ENCODE results near the gene LEP. TPM values are rescaled to one million over a fixed set of nuclear protein-coding genes. Genes with fewer than 3 reads are reported as not detected.

Gene LEP
- total RNA-seq, 2 experiments from 2014 or later, result not detected

GRCh38 chr7:128203710-128204214, 37.3 kb upstream of the LEP start:
- no peak overlapping the region for H3K27ac Mint-ChIP-seq
- H3K4me3 Mint-ChIP-seq, result no peak overlapping the region
- ChIA-PET CTCF (interaction anchor here (0.7 kb wide), 1 partner anchor 78 kb away, joined by 4 read pairs; no protein-coding TSS in a partner anchor), POLR2A (interaction anchor here (1.3 kb wide), 1 partner anchor 618 kb away, joined by 5 read pairs; the partner anchor contains the start of gene GCC1)
- H3K36me3 Mint-ChIP-seq (ENCODE audit: low read depth), result no peaks in the 10 kb centered on the region
- H3K27me3 Mint-ChIP-seq (ENCODE audit: low read depth), result peaks cover 51% of the 10 kb centered on the region
- DNase-seq (no peak), ATAC-seq (no peak)
- H3K4me1 Mint-ChIP-seq (ENCODE audit: low read depth), result peaks cover 8% of the 10 kb centered on the region
- H3K9me3 Mint-ChIP-seq (ENCODE audit: insufficient read depth), result no peaks in the 10 kb centered on the region

DNA sequence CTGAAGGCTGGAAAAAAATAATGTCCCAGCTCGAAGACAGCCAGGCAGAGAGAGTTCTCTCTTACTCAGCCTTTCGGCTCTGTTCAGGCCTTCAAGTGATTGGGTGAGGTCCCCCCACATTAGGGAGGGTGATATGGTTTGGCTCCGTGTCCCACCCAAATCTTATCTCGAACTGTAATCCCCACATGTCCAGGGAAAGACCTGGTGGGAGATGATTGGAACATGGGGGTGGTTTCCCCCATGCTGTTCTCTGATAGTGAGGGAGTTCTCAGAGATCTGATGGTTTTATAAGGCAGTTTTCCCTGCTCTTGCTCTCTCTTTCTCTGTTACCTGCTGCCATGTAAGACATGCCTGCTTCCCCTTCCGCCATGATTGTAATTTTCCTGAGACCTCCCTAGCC, 36.6 kb upstream of the LEP start:
- Mint-ChIP-seq H3K9me3 (ENCODE audit: insufficient read depth) (no peaks in the 10 kb centered on the region), H3K4me3 (no peak overlapping the region), H3K27me3 (ENCODE audit: low read depth) (peaks cover 47% of the 10 kb centered on the region), H3K4me1 (ENCODE audit: low read depth) (peaks cover 8% of the 10 kb centered on the region), H3K27ac (no peak overlapping the region), H3K36me3 (ENCODE audit: low read depth) (no peaks in the 10 kb centered on the region)
- no peak for ATAC-seq
- DNase-seq, result no peak
- ChIA-PET CTCF (no interaction called here), POLR2A (no interaction called here)

DNA sequence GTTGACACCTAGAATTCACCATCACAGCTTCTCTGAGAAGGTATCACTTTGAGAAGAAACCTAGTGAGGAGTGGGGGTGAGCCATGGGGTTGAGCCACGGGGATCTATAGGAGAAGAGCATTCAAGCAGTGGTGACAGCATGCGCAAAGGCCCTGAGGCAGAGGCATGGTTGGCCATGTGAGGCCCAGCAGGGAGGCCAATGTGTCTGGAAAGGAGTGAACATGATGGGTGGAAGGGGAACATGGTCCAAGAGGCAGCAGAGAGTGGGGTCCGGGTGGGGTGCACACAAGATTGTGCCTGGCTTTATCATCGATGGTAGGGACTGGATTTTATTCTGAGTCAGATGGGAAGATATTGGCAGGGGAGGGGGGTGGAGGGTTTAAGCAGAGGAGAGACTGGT, 36.0 kb upstream of the LEP start:
- Mint-ChIP-seq H3K36me3 (ENCODE audit: low read depth) (no peaks in the 10 kb centered on the region), H3K4me3 (no peak overlapping the region), H3K27me3 (ENCODE audit: low read depth) (peaks cover 44% of the 10 kb centered on the region), H3K27ac (no peak overlapping the region), H3K9me3 (ENCODE audit: insufficient read depth) (no peaks in the 10 kb centered on the region), H3K4me1 (ENCODE audit: low read depth) (peaks cover 8% of the 10 kb centered on the region)
- ATAC-seq (no peak), DNase-seq (no peak)
- ChIA-PET POLR2A (no interaction called here), CTCF (interaction anchor here (6.4 kb wide), 1 partner anchor 69 kb away, joined by 80 read pairs; no protein-coding TSS in a partner anchor)

DNA sequence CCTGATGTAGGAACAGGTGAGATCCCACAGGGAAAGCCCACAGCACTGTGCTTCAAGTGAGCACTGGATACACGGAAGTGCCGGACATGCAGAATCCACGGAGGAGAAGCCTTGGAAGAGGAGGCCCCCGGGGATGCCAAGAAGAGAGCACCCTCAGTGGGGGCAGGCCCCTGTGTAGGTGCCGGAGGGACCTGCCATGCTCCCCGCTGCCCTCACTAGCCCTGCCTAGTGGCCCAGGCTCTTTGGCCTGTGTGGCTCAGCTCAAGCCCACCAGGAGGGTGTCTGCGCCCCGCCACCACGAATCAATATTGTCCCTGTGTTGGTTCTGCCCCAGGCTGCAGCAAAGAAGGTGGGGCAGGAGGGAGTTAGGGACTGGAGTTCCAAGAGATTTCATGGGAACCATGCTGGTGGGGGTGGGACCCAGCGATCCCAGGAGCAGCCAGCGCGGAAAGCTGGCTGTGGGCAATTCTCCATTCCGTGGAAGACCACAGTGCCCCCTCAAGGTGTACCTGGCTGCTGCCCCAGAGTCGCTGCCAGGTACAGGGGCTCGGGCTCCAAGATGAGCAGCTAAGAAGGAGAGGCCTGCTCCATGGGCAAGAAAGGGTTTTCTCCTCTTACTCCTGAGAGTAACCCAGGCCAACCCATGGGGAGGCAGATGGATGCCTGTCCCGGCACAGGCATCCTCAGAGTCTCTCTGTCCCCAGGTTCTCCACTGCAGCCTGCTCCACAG, 34.9 kb upstream of the LEP start:
- ChIA-PET CTCF (interaction anchor here (6.2 to 6.9 kb wide), 3 partner anchors 70 to 497 kb away, joined by 56 to 166 read pairs (median 80); no protein-coding TSS in a partner anchor), POLR2A (no interaction called here)
- Mint-ChIP-seq H3K4me3 (no peak overlapping the region), H3K27ac (no peak overlapping the region), H3K36me3 (ENCODE audit: low read depth) (no peaks in the 10 kb centered on the region), H3K4me1 (ENCODE audit: low read depth) (peaks cover 6% of the 10 kb centered on the region), H3K9me3 (ENCODE audit: insufficient read depth) (no peaks in the 10 kb centered on the region), H3K27me3 (ENCODE audit: low read depth) (peaks cover 34% of the 10 kb centered on the region)
- no peak for ATAC-seq
- no peak for DNase-seq

- Mint-ChIP-seq H3K4me3 (no peak overlapping the region), H3K27me3 (ENCODE audit: low read depth) (peaks cover 28% of the 10 kb centered on the region), H3K4me1 (ENCODE audit: low read depth) (peaks cover 1% of the 10 kb centered on the region), H3K36me3 (ENCODE audit: low read depth) (no peaks in the 10 kb centered on the region), H3K9me3 (ENCODE audit: insufficient read depth) (no peaks in the 10 kb centered on the region), H3K27ac (no peak overlapping the region)
- no peak for DNase-seq
- ChIA-PET POLR2A (interaction anchor here (1.0 kb wide), 1 partner anchor 71 kb away, joined by 4 read pairs; no protein-coding TSS in a partner anchor), CTCF (interaction anchor here (0.9 to 6.9 kb wide), 4 partner anchors 29 to 497 kb away, joined by 3 to 166 read pairs (median 68); no protein-coding TSS in a partner anchor)
- no peak for ATAC-seq
Measured at GRCh38 chr7:128206747-128207500, 34.2 kb upstream of the LEP start.

- no peaks in the 10 kb centered on the region for H3K9me3 Mint-ChIP-seq (ENCODE audit: insufficient read depth)
- H3K27ac Mint-ChIP-seq, result no peak overlapping the region
- CTCF ChIA-PET, result interaction anchor here (0.6 to 6.9 kb wide), 8 partner anchors 13 to 503 kb away, joined by 3 to 166 read pairs (median 9); no protein-coding TSS in a partner anchor
- ATAC-seq (no peak), DNase-seq (no peak)
- H3K4me3 Mint-ChIP-seq, result no peak overlapping the region
- no peaks in the 10 kb centered on the region for H3K36me3 Mint-ChIP-seq (ENCODE audit: low read depth)
- POLR2A ChIA-PET, result interaction anchor here (1.0 kb wide), 1 partner anchor 72 kb away, joined by 4 read pairs; no protein-coding TSS in a partner anchor
- peaks cover 21% of the 10 kb centered on the region for H3K27me3 Mint-ChIP-seq (ENCODE audit: low read depth)
- no peaks in the 10 kb centered on the region for H3K4me1 Mint-ChIP-seq (ENCODE audit: low read depth)
Measured at GRCh38 chr7:128207609-128208008, 33.5 kb upstream of the LEP start.

DNA sequence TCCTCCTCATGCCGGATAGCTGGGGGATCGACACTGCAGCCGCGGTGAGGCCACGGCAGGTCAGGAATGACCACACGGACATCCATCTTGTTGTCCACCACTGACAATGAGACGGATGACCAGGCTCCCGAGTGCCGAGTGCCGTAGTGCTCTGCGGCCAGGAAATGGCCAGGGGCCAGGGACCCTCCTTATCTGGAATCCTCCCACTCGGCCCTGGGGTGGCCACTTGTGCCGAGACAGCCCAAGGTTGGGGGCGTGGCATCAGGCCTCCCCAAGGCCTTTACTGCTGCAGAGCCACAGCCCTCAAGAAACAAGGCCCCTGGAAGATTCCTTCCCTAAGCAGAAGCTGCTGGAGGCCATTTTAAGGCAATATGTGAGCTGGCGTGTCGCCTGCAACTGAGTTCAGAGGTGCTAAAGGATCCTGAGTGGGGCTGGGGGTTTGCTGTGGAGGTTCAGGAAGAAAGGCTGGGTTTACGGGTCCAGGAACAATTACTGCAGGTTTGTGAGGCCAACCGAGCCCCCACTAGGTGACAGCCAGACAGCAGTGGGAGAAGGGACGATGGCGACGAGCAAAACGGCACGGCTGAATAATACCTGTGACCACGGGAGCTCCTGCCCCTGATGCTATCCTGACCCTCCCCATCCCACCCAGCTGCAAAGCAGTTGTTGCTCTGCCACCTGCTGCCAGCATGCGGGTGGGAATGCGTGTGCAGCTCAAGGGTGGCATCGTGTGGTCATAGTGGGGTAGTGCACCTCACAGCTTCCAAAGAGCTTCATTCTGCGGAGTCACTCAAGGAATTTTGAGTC, 31.6 kb upstream of the LEP start:
- peak; percentile 74 for DNase-seq
- ATAC-seq, result peak; percentile 84
- no peak overlapping the region for H3K27ac Mint-ChIP-seq
- no peaks in the 10 kb centered on the region for H3K36me3 Mint-ChIP-seq (ENCODE audit: low read depth)
- CTCF ChIA-PET, result interaction anchor here (0.6 to 6.9 kb wide), 63 partner anchors 9 to 705 kb away, joined by 3 to 166 read pairs (median 4); partner anchors contain the start of gene GCC1
- no peaks in the 10 kb centered on the region for H3K9me3 Mint-ChIP-seq (ENCODE audit: insufficient read depth)
- POLR2A ChIA-PET, result interaction anchor here (1.0 kb wide), 2 partner anchors 499 to 625 kb away, joined by 3 to 5 read pairs; no protein-coding TSS in a partner anchor
- peaks cover 14% of the 10 kb centered on the region for H3K27me3 Mint-ChIP-seq (ENCODE audit: low read depth)
- no peaks in the 10 kb centered on the region for H3K4me1 Mint-ChIP-seq (ENCODE audit: low read depth)
- H3K4me3 Mint-ChIP-seq, result no peak overlapping the region

DNA sequence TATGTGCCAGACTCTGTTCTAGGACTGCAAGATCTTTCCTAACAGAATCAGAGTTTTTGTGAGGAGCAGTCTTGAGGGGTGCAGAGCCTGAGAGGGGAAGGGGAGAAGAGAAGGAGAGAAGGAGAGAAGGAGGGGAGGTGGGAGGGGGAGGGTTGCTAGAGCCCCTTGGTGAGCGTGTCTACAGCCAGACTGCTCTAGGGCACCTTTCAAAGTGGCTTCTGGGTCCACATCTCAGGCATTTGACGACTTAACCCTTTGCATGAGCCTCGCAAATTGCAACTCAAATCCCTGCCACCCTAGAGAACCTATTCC, 31.1 kb upstream of the LEP start:
- Mint-ChIP-seq H3K27me3 (ENCODE audit: low read depth) (peaks cover 15% of the 10 kb centered on the region), H3K9me3 (ENCODE audit: insufficient read depth) (no peaks in the 10 kb centered on the region), H3K36me3 (ENCODE audit: low read depth) (no peaks in the 10 kb centered on the region), H3K4me1 (ENCODE audit: low read depth) (no peaks in the 10 kb centered on the region), H3K27ac (no peak overlapping the region), H3K4me3 (no peak overlapping the region)
- CTCF ChIA-PET, result interaction anchor here (0.6 to 6.9 kb wide), 47 partner anchors 9 to 705 kb away, joined by 3 to 166 read pairs (median 4); partner anchors contain the start of gene GCC1
- no peak for ATAC-seq
- POLR2A ChIA-PET, result interaction anchor here (0.7 to 1.0 kb wide), 3 partner anchors 105 to 625 kb away, joined by 3 to 5 read pairs (median 3); no protein-coding TSS in a partner anchor
- no peak for DNase-seq

DNA sequence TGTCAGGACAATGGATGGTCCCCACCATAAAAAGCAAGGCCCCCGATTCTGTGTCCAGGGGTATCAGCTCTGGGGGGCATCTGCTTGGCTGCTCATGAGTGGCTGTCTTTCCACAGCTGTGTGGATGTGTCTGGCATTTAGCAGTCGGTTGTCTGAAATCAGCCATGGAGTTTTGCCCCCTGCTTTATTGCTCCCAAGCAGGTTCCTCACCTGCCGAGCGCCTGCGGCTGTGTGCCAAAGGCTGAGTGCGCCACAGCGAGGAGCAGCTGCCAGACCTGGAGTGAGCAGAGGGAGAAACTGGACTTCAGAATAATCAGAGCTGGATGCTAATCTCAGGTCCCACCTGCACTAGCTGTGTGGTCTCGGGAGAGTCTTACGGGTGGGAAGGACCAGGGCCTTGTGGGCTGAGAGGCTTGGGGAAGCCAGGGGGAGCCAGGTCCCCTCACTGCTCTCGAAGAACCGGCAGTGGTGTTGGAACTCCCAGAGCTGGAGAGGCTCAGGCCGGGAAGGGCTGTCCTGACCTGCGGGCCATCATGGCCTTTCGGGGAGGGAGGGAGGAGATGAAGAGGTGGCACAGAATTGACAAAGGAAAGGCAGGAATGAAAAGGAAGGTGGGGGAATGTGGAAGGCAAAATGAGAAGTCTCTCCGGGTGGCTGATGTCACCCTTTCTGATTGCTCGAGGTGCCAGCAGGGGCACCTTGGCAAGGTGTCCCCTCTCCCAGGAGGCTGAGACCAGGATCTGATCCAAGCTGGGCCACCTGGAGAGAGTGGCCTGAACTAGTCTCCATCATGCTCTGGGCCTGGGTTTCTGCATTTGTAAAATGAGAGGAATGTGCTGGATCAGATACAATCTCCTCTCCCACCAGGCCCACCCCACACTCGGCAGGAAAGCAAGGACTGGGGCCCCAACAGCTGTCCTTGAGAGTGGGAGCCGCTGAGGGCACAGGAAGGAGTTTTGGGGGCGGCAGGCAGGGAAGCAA, 30.2 kb upstream of the LEP start:
- Mint-ChIP-seq H3K4me1 (ENCODE audit: low read depth) (no peaks in the 10 kb centered on the region), H3K27me3 (ENCODE audit: low read depth) (peaks cover 16% of the 10 kb centered on the region), H3K27ac (no peak overlapping the region), H3K4me3 (no peak overlapping the region), H3K9me3 (ENCODE audit: insufficient read depth) (no peaks in the 10 kb centered on the region), H3K36me3 (ENCODE audit: low read depth) (no peaks in the 10 kb centered on the region)
- ATAC-seq (no peak), DNase-seq (no peak)
- ChIA-PET POLR2A (interaction anchor here (0.7 kb wide), 1 partner anchor 104 kb away, joined by 3 read pairs; no protein-coding TSS in a partner anchor), CTCF (interaction anchor here (0.6 to 6.9 kb wide), 11 partner anchors 11 to 501 kb away, joined by 3 to 166 read pairs (median 5); no protein-coding TSS in a partner anchor)

DNA sequence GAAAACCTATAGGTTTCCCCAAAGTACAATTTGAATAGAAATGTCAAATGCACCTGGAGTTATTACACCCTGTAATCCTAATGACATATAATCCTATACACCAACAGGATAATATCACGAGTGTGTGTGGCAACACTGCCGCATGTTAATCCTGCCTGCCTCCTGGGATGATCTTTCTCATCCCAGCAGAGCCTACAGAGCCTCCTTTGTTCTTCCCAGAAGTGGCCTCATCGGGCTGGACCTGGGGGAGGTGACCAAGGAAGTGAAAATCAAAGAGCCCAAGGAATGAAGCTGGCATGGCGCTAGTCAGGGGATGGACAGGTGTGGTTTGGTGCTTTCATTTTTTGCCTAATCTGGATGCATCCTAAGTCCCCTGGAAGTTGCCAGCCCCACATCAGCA, 29.5 kb upstream of the LEP start:
- Mint-ChIP-seq H3K36me3 (ENCODE audit: low read depth) (no peaks in the 10 kb centered on the region), H3K4me1 (ENCODE audit: low read depth) (no peaks in the 10 kb centered on the region), H3K27ac (no peak overlapping the region), H3K27me3 (ENCODE audit: low read depth) (peaks cover 16% of the 10 kb centered on the region), H3K9me3 (ENCODE audit: insufficient read depth) (no peaks in the 10 kb centered on the region), H3K4me3 (no peak overlapping the region)
- POLR2A ChIA-PET, result no interaction called here
- DNase-seq (no peak), ATAC-seq (no peak)
- CTCF ChIA-PET, result interaction anchor here (2.0 to 6.9 kb wide), 3 partner anchors 76 to 502 kb away, joined by 9 to 166 read pairs (median 56); no protein-coding TSS in a partner anchor
